ENCODE measurements around the gene STAG1.

DNA sequence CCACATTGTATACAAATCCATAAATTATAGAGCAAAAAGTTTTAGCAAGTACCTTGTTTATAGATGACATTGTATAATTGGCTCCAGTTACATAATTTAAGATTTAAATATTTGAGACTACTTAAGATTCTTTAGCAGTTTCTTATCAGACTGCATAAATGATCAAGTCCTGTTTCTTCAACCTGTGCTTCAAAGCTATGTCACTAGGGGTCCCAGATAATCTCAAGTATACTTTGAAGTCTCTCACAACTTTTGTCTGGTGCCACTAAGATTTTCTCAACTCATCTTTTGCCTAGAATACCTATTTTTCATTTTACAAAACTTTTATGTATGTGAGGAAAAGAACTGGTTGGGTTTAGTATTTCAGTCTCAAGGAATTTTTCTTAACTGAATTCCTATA is 205.5 kb downstream of the STAG1 start:
- no peak for TF ChIP-seq POLR2A (IDR thresholded peaks at IDR 0.05; ENCODE audit: low read length)
- no peak for TF ChIP-seq GATA1 (IDR thresholded peaks at IDR 0.05; ENCODE audit: low read depth, low read length)
